ENCODE measurements around the gene ADGRB3. TPM values are rescaled to one million over a fixed set of nuclear protein-coding genes. Genes with fewer than 3 reads are reported as not detected.

The ADGRB3 gene
- total and polyA plus RNA-seq, 4 donors, result 0.21 to 2.3 (median 0.48) TPM

DNA sequence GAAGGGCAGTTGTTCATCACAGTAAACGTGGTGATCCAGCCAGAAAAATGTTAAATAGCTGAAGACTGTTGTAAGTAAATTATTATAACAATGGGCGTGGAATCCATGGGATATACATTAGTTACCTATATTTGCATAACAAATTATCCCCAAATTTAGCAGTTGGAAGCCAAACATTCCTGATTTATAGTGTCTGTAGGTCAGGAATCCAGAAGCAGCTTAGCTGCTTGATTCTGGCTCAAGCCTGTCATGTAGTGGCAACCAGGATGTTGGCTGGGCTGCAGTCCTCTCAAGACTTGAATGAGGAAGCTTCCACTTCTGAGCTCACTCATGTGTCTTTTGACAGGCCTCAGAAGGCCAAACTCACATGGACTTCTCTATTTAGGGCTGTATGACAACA is 6.9 kb upstream of the ADGRB3 start:
- Histone ChIP-seq H3K4me1 (ENCODE audit: control insufficient read depth in 4 of 4, insufficient read depth in 4 of 4, low read length in 3 of 4) (no peaks in the 10 kb centered on the region), H3K4me3 (ENCODE audit: low read depth in 1 of 3, low read length in 3 of 3) (no peak overlapping the region), H3K9ac (ENCODE audit: low read depth in 1 of 2, low read length in 2 of 2) (no peak overlapping the region), H3K27me3 (ENCODE audit: control insufficient read depth in 4 of 4, insufficient read depth in 4 of 4, low read length in 3 of 4) (peaks cover 0 to 4% (median 0%) of the 10 kb centered on the region in 4 donors), H3K27ac (ENCODE audit: low read depth in 1 of 2, low read length in 2 of 2) (no peak overlapping the region), H3K36me3 (ENCODE audit: control insufficient read depth in 4 of 4, insufficient read depth in 3 of 4, low read depth in 1 of 4, low read length in 3 of 4) (no peaks in the 10 kb centered on the region), H3K9me3 (ENCODE audit: control insufficient read depth in 4 of 4, low read length in 3 of 4) (no peaks in the 10 kb centered on the region)
- 56% methylated on average over 2 of the region's 2 CpGs for WGBS
- no peak for TF ChIP-seq RXRA (IDR thresholded peaks at IDR 0.05)
- TF ChIP-seq REST (IDR thresholded peaks at IDR 0.05), result no peak
- TF ChIP-seq, protein P1, sequence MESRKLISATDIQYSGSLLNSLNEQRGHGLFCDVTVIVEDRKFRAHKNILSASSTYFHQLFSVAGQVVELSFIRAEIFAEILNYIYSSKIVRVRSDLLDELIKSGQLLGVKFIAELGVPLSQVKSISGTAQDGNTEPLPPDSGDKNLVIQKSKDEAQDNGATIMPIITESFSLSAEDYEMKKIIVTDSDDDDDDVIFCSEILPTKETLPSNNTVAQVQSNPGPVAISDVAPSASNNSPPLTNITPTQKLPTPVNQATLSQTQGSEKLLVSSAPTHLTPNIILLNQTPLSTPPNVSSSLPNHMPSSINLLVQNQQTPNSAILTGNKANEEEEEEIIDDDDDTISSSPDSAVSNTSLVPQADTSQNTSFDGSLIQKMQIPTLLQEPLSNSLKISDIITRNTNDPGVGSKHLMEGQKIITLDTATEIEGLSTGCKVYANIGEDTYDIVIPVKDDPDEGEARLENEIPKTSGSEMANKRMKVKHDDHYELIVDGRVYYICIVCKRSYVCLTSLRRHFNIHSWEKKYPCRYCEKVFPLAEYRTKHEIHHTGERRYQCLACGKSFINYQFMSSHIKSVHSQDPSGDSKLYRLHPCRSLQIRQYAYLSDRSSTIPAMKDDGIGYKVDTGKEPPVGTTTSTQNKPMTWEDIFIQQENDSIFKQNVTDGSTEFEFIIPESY (IDR thresholded peaks at IDR 0.05), result no peak
- no peak for TF ChIP-seq GABPA (IDR thresholded peaks at IDR 0.05 in 1 of 2, conservative IDR thresholded peaks at IDR 0.05 in 1 of 2)
- TF ChIP-seq EGR1 (IDR thresholded peaks at IDR 0.05; ENCODE audit: low read depth in 2 of 2), result no peak
- DNase-seq (ENCODE audit: low spot score), result no peak

- H3K27ac ChIP-seq (ENCODE audit: low read depth in 1 of 2, low read length in 2 of 2), result no peak overlapping the region
- H3K9me3 ChIP-seq (ENCODE audit: control insufficient read depth in 4 of 4, low read length in 3 of 4), result no peaks in the 10 kb centered on the region
- TF ChIP-seq NR2F2 (IDR thresholded peaks at IDR 0.05) (no peak), GABPA (IDR thresholded peaks at IDR 0.05 in 1 of 2, conservative IDR thresholded peaks at IDR 0.05 in 1 of 2) (no peak), FOXA2 (IDR thresholded peaks at IDR 0.05) (no peak), EGR1 (IDR thresholded peaks at IDR 0.05; ENCODE audit: low read depth in 2 of 2) (no peak), SP1 (IDR thresholded peaks at IDR 0.05) (no peak), CTCF (IDR thresholded peaks at IDR 0.05; ENCODE audit: low read depth, low read length, missing input control) (no peak), YY1 (IDR thresholded peaks at IDR 0.05) (no peak), HNF4G (IDR thresholded peaks at IDR 0.05) (no peak), REST (IDR thresholded peaks at IDR 0.05) (no peak), MAX (IDR thresholded peaks at IDR 0.05) (no peak), TAF1 (conservative IDR thresholded peaks at IDR 0.05) (no peak)
- TF ChIP-seq, protein P1 (IDR thresholded peaks at IDR 0.05), result no peak
- WGBS, result 69% methylated on average over 3 of the region's 3 CpGs
- H3K4me3 ChIP-seq (ENCODE audit: low read depth in 1 of 3, low read length in 3 of 3), result no peak overlapping the region
- peaks cover 0 to 11% (median 2%) of the 10 kb centered on the region in 4 donors for H3K27me3 ChIP-seq (ENCODE audit: control insufficient read depth in 4 of 4, insufficient read depth in 4 of 4, low read length in 3 of 4)
- no peak for DNase-seq (ENCODE audit: low spot score)
- H3K36me3 ChIP-seq (ENCODE audit: control insufficient read depth in 4 of 4, insufficient read depth in 3 of 4, low read depth in 1 of 4, low read length in 3 of 4), result no peaks in the 10 kb centered on the region
- no peak overlapping the region for H3K9ac ChIP-seq (ENCODE audit: low read depth in 1 of 2, low read length in 2 of 2)
- H3K4me1 ChIP-seq (ENCODE audit: control insufficient read depth in 4 of 4, insufficient read depth in 4 of 4, low read length in 3 of 4), result peaks cover 4 to 22% (median 18%) of the 10 kb centered on the region in 4 donors
Measured at GRCh38 chr6:68632734-68633133, 2.3 kb upstream of the ADGRB3 start.
